Body of pancreas (tissue), 4 donors: Measurements from ENCODE around the gene MAT2A. TPM values are rescaled to one million over a fixed set of nuclear protein-coding genes. Genes with fewer than 3 reads are reported as not detected.
A peak's percentile ranks its signal among the peaks of the same experiment; 100 is the strongest.

Source experiments
- ATAC-seq: fragments of 150-250 bp; one replicate; pipeline ENCODE4 v1.9.1; 2016
- DNase-seq, 4 donors: peaks; one replicate each; pipeline ENCODE4 v3.0.0-alpha.2; 2019
- H3K27ac ChIP-seq, 4 donors: fragments of 200-600 bp; sonication (generic); 1 replicate in 3 of 4; 2 replicates in 1 of 4; pipeline versions ENCODE4 v1.5.1 to v1.6.1; 2016 to 2019; ENCODE audit warnings: mild to moderate bottlenecking in 1 of 4, mixed read lengths in 1 of 4, moderate library complexity in 1 of 4
- H3K27me3 ChIP-seq, 2 donors: fragments of 200-600 bp; sonication (generic); one replicate each; pipeline ENCODE4 v1.6.0; 2016; ENCODE audit warnings: mild to moderate bottlenecking in 1 of 2
- H3K36me3 ChIP-seq, 2 donors: fragments of 200-600 bp; sonication (generic); replicated peaks in 1 of 2; 2 replicates each; pipeline ENCODE4 v1.5.1; 2016; ENCODE audit warnings: low read depth in 2 of 2; ENCODE audit not compliant: insufficient read depth in 1 of 2
- H3K4me1 ChIP-seq: fragments of 200-600 bp; sonication (generic); one replicate; pipeline ENCODE4 v1.6.0; 2016
- H3K4me3 ChIP-seq, 2 donors: fragments of 200-600 bp; sonication (generic); 1 replicate in 1 of 2; 2 replicates in 1 of 2; pipeline ENCODE4 v1.5.1; 2016 to 2019
- H3K9me3 ChIP-seq, 3 donors: fragments of 200-600 bp; sonication (generic); 1 replicate in 2 of 3; 2 replicates in 1 of 3; pipeline ENCODE4 v1.5.1; 2016
- CTCF ChIP-seq, 7 experiments: fragments of 450-650 bp in 4 of 7; fragments of 200-600 bp in 3 of 7; sonication (generic) in 3 of 7; IDR thresholded peaks; one replicate each; pipeline ENCODE4 v1.5.1; 2016 to 2019; ENCODE audit warnings: antibody characterized with exemption in 7 of 7
- POLR2A ChIP-seq, 3 donors: fragments of 450-650 bp; IDR thresholded peaks; one replicate each; pipeline ENCODE4 v1.6.1; 2016; ENCODE audit warnings: antibody characterized with exemption in 3 of 3, mild to moderate bottlenecking in 2 of 3
- WGBS, 2 donors: methylation state at CpG; one replicate each; pipeline ENCODE4 v1.1.5; 2017; 5-methylcytosine and 5-hydroxymethylcytosine counted together
- intact Hi-C: fragments of 100-400 bp; cut with DNase I; formaldehyde crosslinking; loops from one replicate; pipeline ENCODE4 v1.15.1; 2023
- total RNA-seq, 2 donors: library from RNA; depleted of rRNA; stranded (reverse); fragments of >200 nt; gene quantifications; one replicate each; pipeline ENCODE4 v1.1.0, GENCODE V29; 2016

MAT2A gene
- total RNA-seq, 2 donors from 2014 or later, result 388 to 576 TPM

- no peaks in the 10 kb centered on the region for H3K36me3 ChIP-seq
- ATAC-seq (no peak), DNase-seq (no peak)
- no peak overlapping the region for H3K27ac ChIP-seq
- WGBS, 2 donors, result 78 to 79% methylated on average over 6 of the region's 6 CpGs
- peaks cover 16% of the 10 kb centered on the region for H3K4me1 ChIP-seq
- no peaks in the 10 kb centered on the region for H3K9me3 ChIP-seq
- H3K27me3 ChIP-seq, result no peaks in the 10 kb centered on the region
- TF ChIP-seq CTCF (IDR thresholded peaks at IDR 0.05) (no peak), POLR2A (IDR thresholded peaks at IDR 0.05) (no peak)
- no peak overlapping the region for H3K4me3 ChIP-seq
- intact Hi-C loops, result no loop called here
These were observed 24.6 kb upstream of the MAT2A start for GRCh38 chr2:85514323-85514722.

- ATAC-seq, result peak; percentile 97
- Histone ChIP-seq H3K27ac (peak overlapping the region; percentile 49 to 78 (median 69)), H3K27me3 (no peaks in the 10 kb centered on the region), H3K4me1 (peaks cover 16% of the 10 kb centered on the region), H3K36me3 (no peaks in the 10 kb centered on the region), H3K9me3 (no peaks in the 10 kb centered on the region), H3K4me3 (no peak overlapping the region)
- 21 to 25% methylated on average over 8 of the region's 8 CpGs for WGBS, 2 donors
- DNase-seq, result peak; percentile 74 to 79 (median 76)
- TF ChIP-seq CTCF (IDR thresholded peaks at IDR 0.05) (no peak), POLR2A (IDR thresholded peaks at IDR 0.05) (no peak)
- intact Hi-C loops, result no loop called here
These were observed 22.1 kb upstream of the MAT2A start for GRCh38 chr2:85516653-85517389.

- Histone ChIP-seq H3K4me3 (no peak overlapping the region), H3K4me1 (peaks cover 28% of the 10 kb centered on the region), H3K9me3 (no peaks in the 10 kb centered on the region), H3K36me3 (no peaks in the 10 kb centered on the region), H3K27ac (no peak overlapping the region), H3K27me3 (no peaks in the 10 kb centered on the region)
- no peak for TF ChIP-seq POLR2A (IDR thresholded peaks at IDR 0.05)
- WGBS, 2 donors, result 96 to 97% methylated on average over 6 of the region's 6 CpGs
- no peak for DNase-seq
- intact Hi-C loops, result no loop called here
- ATAC-seq, result no peak
These were observed 16.8 kb upstream of the MAT2A start for GRCh38 chr2:85522090-85522647.

GRCh38 chr2:85523062-85523902, 15.7 kb upstream of the MAT2A start:
- no peaks in the 10 kb centered on the region for H3K9me3 ChIP-seq
- DNase-seq (no peak), ATAC-seq (peak; percentile 47)
- H3K36me3 ChIP-seq, result no peaks in the 10 kb centered on the region
- no peak for TF ChIP-seq POLR2A (IDR thresholded peaks at IDR 0.05)
- TF ChIP-seq CTCF (IDR thresholded peaks at IDR 0.05), result no peak
- no peak overlapping the region for H3K27ac ChIP-seq
- H3K27me3 ChIP-seq, result no peaks in the 10 kb centered on the region
- intact Hi-C loops, result no loop called here
- no peak overlapping the region for H3K4me3 ChIP-seq
- whole genome bisulfite sequencing, 2 donors, result 52 to 67% methylated on average over 8 of the region's 8 CpGs
- peaks cover 23% of the 10 kb centered on the region for H3K4me1 ChIP-seq

- DNase-seq (no peak), ATAC-seq (no peak)
- peaks cover 23% of the 10 kb centered on the region for H3K4me1 ChIP-seq
- no peaks in the 10 kb centered on the region for H3K9me3 ChIP-seq
- H3K27me3 ChIP-seq, result no peaks in the 10 kb centered on the region
- H3K36me3 ChIP-seq, result no peaks in the 10 kb centered on the region
- WGBS, 2 donors, result 56 to 62% methylated on average over 5 of the region's 5 CpGs
- intact Hi-C loops, result no loop called here
- no peak overlapping the region for H3K4me3 ChIP-seq
- peak overlapping the region in 3 of 4 donors; percentile 13 to 54 (median 21) for H3K27ac ChIP-seq
- no peak for TF ChIP-seq POLR2A (IDR thresholded peaks at IDR 0.05)
These were observed 15.0 kb upstream of the MAT2A start for GRCh38 chr2:85523903-85524335.
